ENCODE results near the gene ZNF318. TPM values are rescaled to one million over a fixed set of nuclear protein-coding genes. Genes with fewer than 3 reads are reported as not detected.

The ZNF318 gene
- total RNA-seq, 4 donors from 2014 or later, result 11.1 to 17.3 (median 14.6) TPM

DNA sequence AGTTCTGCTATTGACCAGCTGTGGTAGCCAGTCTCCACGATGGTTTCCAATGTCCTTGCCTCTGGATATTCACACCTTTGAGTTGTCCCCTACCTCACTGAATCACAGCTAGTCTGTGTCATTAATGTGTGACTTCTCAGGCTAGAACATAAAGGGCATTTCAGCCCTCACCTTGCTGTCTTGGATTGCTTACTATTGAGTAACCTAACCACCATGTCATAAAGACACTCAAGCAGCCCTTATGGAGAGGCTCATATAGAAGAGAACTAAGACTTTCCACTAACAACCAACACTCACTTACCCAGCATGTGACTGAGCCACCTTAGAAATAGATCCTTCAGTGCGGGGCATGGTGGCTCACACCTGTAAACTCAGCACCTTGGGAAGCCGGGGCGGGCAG, 38.8 kb upstream of the ZNF318 start:
- no peaks in the 10 kb centered on the region for H3K36me3 ChIP-seq
- peaks cover 0 to 26% (median 0%) of the 10 kb centered on the region in 4 donors for H3K27me3 ChIP-seq
- intact Hi-C loops (cut with DNase I), result no loop called here
- no peak for DNase-seq (ENCODE audit: extremely low spot score)
- no peak overlapping the region for H3K4me3 ChIP-seq
- H3K4me1 ChIP-seq, result no peaks in the 10 kb centered on the region
- H3K9me3 ChIP-seq, result no peaks in the 10 kb centered on the region
- 92% methylated on average over 4 of the region's 4 CpGs for WGBS
- TF ChIP-seq, protein P1, sequence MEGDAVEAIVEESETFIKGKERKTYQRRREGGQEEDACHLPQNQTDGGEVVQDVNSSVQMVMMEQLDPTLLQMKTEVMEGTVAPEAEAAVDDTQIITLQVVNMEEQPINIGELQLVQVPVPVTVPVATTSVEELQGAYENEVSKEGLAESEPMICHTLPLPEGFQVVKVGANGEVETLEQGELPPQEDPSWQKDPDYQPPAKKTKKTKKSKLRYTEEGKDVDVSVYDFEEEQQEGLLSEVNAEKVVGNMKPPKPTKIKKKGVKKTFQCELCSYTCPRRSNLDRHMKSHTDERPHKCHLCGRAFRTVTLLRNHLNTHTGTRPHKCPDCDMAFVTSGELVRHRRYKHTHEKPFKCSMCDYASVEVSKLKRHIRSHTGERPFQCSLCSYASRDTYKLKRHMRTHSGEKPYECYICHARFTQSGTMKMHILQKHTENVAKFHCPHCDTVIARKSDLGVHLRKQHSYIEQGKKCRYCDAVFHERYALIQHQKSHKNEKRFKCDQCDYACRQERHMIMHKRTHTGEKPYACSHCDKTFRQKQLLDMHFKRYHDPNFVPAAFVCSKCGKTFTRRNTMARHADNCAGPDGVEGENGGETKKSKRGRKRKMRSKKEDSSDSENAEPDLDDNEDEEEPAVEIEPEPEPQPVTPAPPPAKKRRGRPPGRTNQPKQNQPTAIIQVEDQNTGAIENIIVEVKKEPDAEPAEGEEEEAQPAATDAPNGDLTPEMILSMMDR (IDR thresholded peaks at IDR 0.05), result no peak
- TF ChIP-seq POLR2AphosphoS5 (IDR thresholded peaks at IDR 0.05), result no peak
- TF ChIP-seq POLR2A (IDR thresholded peaks at IDR 0.05; ENCODE audit: low read depth), result no peak
- TF ChIP-seq EP300 (IDR thresholded peaks at IDR 0.05), result no peak
- H3K27ac ChIP-seq (replicated peaks in 1 of 4), result no peak overlapping the region

DNA sequence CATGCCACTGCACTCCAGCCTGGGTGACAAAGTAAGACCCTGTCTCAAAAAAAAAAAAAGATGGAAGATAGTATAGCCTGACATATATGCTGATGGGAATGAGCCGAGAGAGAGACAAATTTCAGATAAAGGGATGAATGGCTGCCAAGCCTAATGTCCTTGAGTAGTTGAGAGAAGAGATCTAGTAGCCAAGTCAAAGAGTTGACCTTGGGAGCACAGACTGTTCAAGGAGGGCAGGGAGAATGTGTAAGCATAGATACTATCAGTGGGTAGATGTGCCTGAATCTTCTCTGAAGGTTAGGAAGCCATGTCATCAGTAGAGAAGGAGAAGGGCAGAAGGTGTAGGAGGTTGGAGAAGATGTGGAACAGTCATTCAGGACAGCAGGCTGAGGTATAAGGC, 37.8 kb upstream of the ZNF318 start:
- intact Hi-C loops (cut with DNase I), result no loop called here
- H3K4me1 ChIP-seq, result no peaks in the 10 kb centered on the region
- H3K36me3 ChIP-seq, result no peaks in the 10 kb centered on the region
- WGBS, result 88% methylated on average over 1 of the region's 1 CpG
- no peak overlapping the region for H3K4me3 ChIP-seq
- no peaks in the 10 kb centered on the region for H3K9me3 ChIP-seq
- TF ChIP-seq POLR2A (IDR thresholded peaks at IDR 0.05; ENCODE audit: low read depth) (no peak), EP300 (IDR thresholded peaks at IDR 0.05) (no peak), POLR2AphosphoS5 (IDR thresholded peaks at IDR 0.05) (no peak)
- TF ChIP-seq, protein P1 (IDR thresholded peaks at IDR 0.05), result no peak
- no peak overlapping the region for H3K27ac ChIP-seq (replicated peaks in 1 of 4)
- peaks cover 0 to 18% (median 0%) of the 10 kb centered on the region in 4 donors for H3K27me3 ChIP-seq
- no peak for DNase-seq (ENCODE audit: extremely low spot score)

DNA sequence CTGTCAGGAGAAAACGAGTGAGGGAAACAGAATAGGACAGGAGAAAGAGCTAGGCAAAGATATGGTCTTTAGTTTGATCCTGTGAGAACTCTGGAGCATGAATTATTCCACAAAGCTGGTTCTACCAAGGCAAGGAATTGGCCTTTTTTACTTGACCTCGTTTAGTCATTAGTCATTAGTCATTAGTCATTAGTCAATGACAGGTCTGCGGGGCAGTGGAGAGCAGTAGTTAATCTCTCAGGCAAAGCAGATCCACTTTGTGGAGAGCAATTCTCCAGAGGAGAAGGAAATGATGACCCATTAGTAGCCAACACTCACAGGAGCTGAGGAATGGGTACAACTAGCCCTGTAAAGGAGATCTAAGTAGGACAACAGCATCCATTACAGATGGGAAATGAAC, 35.9 kb upstream of the ZNF318 start:
- H3K4me1 ChIP-seq, result no peaks in the 10 kb centered on the region
- no peak overlapping the region for H3K4me3 ChIP-seq
- no peaks in the 10 kb centered on the region for H3K36me3 ChIP-seq
- intact Hi-C loops (cut with DNase I), result no loop called here
- no peak overlapping the region for H3K27ac ChIP-seq (replicated peaks in 1 of 4)
- DNase-seq (ENCODE audit: extremely low spot score), result no peak
- no peak for TF ChIP-seq POLR2AphosphoS5 (IDR thresholded peaks at IDR 0.05)
- TF ChIP-seq, protein P1 (IDR thresholded peaks at IDR 0.05), result no peak
- TF ChIP-seq EP300 (IDR thresholded peaks at IDR 0.05), result no peak
- TF ChIP-seq POLR2A (IDR thresholded peaks at IDR 0.05; ENCODE audit: low read depth), result no peak
- peaks cover 0 to 17% (median 0%) of the 10 kb centered on the region in 4 donors for H3K27me3 ChIP-seq
- H3K9me3 ChIP-seq, result no peaks in the 10 kb centered on the region
- 36% methylated on average over 3 of the region's 3 CpGs for WGBS

DNA sequence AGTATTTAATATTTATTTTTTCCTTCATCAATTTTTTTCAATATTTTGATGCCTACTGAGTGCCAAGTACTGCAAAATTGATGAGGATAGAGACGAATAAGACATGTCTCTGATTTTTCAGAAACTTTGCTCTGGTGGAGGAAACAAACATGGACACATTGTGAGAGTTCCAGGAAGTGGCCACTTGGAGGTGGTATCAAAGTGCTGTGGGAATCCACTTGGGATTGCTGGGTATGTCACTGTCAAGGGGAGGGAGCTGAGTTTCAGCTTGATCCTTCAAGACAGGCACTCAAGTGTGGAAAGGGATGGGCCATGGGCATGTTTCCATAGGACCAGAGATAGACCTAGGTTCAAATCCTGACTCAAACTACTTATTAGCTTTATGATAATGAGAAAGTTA, 33.4 kb upstream of the ZNF318 start:
- no peaks in the 10 kb centered on the region for H3K36me3 ChIP-seq
- intact Hi-C loops (cut with DNase I), result no loop called here
- H3K9me3 ChIP-seq, result no peaks in the 10 kb centered on the region
- no peaks in the 10 kb centered on the region for H3K4me1 ChIP-seq
- TF ChIP-seq POLR2A (IDR thresholded peaks at IDR 0.05; ENCODE audit: low read depth) (no peak), POLR2AphosphoS5 (IDR thresholded peaks at IDR 0.05) (no peak), EP300 (IDR thresholded peaks at IDR 0.05) (no peak)
- TF ChIP-seq, protein P1 (IDR thresholded peaks at IDR 0.05), result no peak
- H3K27me3 ChIP-seq, result peaks cover 0 to 12% (median 0%) of the 10 kb centered on the region in 4 donors
- no peak for DNase-seq (ENCODE audit: extremely low spot score)
- 85% methylated on average over 1 of the region's 1 CpG for WGBS
- no peak overlapping the region for H3K27ac ChIP-seq (replicated peaks in 1 of 4)
- H3K4me3 ChIP-seq, result no peak overlapping the region

DNA sequence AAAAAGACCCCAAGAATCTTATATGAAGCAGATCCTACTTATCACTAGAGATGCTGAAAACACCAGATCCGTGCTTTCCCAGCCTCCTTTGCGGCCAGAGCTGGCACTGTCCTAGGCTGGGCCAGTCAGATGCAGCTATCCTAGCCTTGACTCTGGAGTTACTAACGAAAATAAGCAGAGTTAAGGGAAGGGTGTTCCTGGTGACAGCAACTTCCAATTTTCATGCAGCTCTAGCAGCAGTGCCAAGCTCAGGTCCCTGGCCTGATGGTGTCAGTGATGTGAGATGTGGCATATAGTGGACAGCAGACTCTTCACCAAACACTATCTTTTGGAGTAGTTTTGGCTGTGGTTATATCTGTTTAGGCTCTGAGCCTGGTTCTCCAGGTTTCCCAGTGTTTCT, 32.3 kb upstream of the ZNF318 start:
- Histone ChIP-seq H3K36me3 (no peaks in the 10 kb centered on the region), H3K27me3 (peaks cover 0 to 3% (median 0%) of the 10 kb centered on the region in 4 donors), H3K4me1 (no peaks in the 10 kb centered on the region), H3K9me3 (no peaks in the 10 kb centered on the region), H3K27ac (replicated peaks in 1 of 4) (no peak overlapping the region), H3K4me3 (no peak overlapping the region)
- 82% methylated on average over 3 of the region's 3 CpGs for WGBS
- no peak for DNase-seq (ENCODE audit: extremely low spot score)
- TF ChIP-seq EP300 (IDR thresholded peaks at IDR 0.05) (no peak), POLR2A (IDR thresholded peaks at IDR 0.05; ENCODE audit: low read depth) (no peak), POLR2AphosphoS5 (IDR thresholded peaks at IDR 0.05) (no peak)
- TF ChIP-seq, protein P1 (IDR thresholded peaks at IDR 0.05), result no peak
- intact Hi-C loops (cut with DNase I), result no loop called here

Measured in esophagus muscularis mucosa (tissue), 4 donors.